ENCODE measurements around the gene GJA8.

DNA sequence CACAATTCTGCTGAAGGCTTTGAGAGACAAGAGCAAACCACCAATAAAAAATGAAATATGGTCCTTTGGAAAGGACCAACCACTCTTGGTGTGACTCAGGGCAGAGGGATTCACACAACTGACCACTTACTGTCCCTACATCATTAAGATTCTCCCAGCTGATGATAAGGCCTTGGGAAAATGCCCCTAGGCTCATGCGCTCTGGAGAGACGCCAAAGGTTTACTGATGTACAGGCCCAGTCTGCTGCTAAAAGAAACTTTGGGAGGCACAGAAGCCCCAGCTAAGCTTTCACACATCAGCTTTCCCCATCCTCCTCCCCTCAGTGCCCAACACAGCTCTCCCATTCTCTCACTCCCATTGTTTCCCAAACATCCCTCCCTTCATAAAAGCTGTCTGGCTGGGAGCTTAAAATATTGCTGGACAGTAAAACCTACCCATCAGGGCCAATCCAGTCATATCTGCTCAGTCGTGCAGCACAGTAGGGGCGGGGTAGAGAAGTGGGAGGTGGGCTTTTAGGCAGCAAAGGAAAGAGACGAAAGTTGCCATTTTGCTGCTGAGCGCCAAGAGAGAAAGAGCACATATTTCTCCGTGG lies at the start of gene GJA8:
- TF ChIP-seq, protein P1, sequence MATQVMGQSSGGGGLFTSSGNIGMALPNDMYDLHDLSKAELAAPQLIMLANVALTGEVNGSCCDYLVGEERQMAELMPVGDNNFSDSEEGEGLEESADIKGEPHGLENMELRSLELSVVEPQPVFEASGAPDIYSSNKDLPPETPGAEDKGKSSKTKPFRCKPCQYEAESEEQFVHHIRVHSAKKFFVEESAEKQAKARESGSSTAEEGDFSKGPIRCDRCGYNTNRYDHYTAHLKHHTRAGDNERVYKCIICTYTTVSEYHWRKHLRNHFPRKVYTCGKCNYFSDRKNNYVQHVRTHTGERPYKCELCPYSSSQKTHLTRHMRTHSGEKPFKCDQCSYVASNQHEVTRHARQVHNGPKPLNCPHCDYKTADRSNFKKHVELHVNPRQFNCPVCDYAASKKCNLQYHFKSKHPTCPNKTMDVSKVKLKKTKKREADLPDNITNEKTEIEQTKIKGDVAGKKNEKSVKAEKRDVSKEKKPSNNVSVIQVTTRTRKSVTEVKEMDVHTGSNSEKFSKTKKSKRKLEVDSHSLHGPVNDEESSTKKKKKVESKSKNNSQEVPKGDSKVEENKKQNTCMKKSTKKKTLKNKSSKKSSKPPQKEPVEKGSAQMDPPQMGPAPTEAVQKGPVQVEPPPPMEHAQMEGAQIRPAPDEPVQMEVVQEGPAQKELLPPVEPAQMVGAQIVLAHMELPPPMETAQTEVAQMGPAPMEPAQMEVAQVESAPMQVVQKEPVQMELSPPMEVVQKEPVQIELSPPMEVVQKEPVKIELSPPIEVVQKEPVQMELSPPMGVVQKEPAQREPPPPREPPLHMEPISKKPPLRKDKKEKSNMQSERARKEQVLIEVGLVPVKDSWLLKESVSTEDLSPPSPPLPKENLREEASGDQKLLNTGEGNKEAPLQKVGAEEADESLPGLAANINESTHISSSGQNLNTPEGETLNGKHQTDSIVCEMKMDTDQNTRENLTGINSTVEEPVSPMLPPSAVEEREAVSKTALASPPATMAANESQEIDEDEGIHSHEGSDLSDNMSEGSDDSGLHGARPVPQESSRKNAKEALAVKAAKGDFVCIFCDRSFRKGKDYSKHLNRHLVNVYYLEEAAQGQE (IDR thresholded peaks at IDR 0.05; ENCODE audit: insufficient read depth in 1 of 2, low read depth in 2 of 2, low read length in 2 of 2) = no peak
- TF ChIP-seq TAF1 (IDR thresholded peaks at IDR 0.05; ENCODE audit: borderline replicate concordance, insufficient read depth, low read length) = no peak

Data from PFSK-1 (cell line).